Measurements from ENCODE around the gene RUNX1.

- TF ChIP-seq CTCF (IDR thresholded peaks at IDR 0.05 in 2 of 3, conservative IDR thresholded peaks at IDR 0.05 in 1 of 3; ENCODE audit: control insufficient read depth in 2 of 3, extremely low read depth in 1 of 3, insufficient read depth in 1 of 3, low read depth in 3 of 3, low read length in 3 of 3), result no peak
- no peak for TF ChIP-seq SIN3A (IDR thresholded peaks at IDR 0.05; ENCODE audit: low read depth, low read length)
- TF ChIP-seq USF2 (IDR thresholded peaks at IDR 0.05; ENCODE audit: borderline replicate concordance, low read depth, low read length), result no peak
- no peak for TF ChIP-seq CHD1 (IDR thresholded peaks at IDR 0.05; ENCODE audit: low read depth, low read length)
- TF ChIP-seq EZH2 (IDR thresholded peaks at IDR 0.05; ENCODE audit: borderline replicate concordance, control insufficient read depth, low read depth, low read length), result no peak
- TF ChIP-seq CHD2 (IDR thresholded peaks at IDR 0.05; ENCODE audit: borderline replicate concordance, low read depth, low read length), result no peak
- no peak for TF ChIP-seq MLLT1 (IDR thresholded peaks at IDR 0.05)
- TF ChIP-seq HDGF (IDR thresholded peaks at IDR 0.05), result no peak
- TF ChIP-seq MAX (IDR thresholded peaks at IDR 0.05; ENCODE audit: low read depth, low read length), result no peak
- TF ChIP-seq POLR2AphosphoS5 (IDR thresholded peaks at IDR 0.05; ENCODE audit: low read length), result no peak
These were observed 273.3 kb downstream of the RUNX1 start for GRCh38 chr21:34775793-34776192.

All from GM12878 (cell line).